ENCODE results near the gene NUDT2.

The NUDT2 gene

GRCh38 chr9:34380511-34381315, 51.3 kb downstream of the NUDT2 start:
- DNase-seq (ENCODE audit: low read depth): no peak
- H3K4me3 ChIP-seq (ENCODE audit: low read depth, low read length): no peak overlapping the region
- no peak for TF ChIP-seq CTCF (IDR thresholded peaks at IDR 0.05; ENCODE audit: control insufficient read depth, extremely low read depth, insufficient read depth)

GRCh38 chr9:34381323-34381722, 52.0 kb downstream of the NUDT2 start:
- H3K4me3 ChIP-seq (ENCODE audit: low read depth, low read length): no peak overlapping the region
- TF ChIP-seq CTCF (IDR thresholded peaks at IDR 0.05; ENCODE audit: control insufficient read depth, extremely low read depth, insufficient read depth): no peak
- DNase-seq (ENCODE audit: low read depth): no peak

GRCh38 chr9:34382054-34382453, 52.7 kb downstream of the NUDT2 start:
- no peak for TF ChIP-seq CTCF (IDR thresholded peaks at IDR 0.05; ENCODE audit: control insufficient read depth, extremely low read depth, insufficient read depth)
- H3K4me3 ChIP-seq (ENCODE audit: low read depth, low read length): no peak overlapping the region
- DNase-seq (ENCODE audit: low read depth): no peak

- TF ChIP-seq CTCF (IDR thresholded peaks at IDR 0.05; ENCODE audit: control insufficient read depth, extremely low read depth, insufficient read depth): no peak
- H3K4me3 ChIP-seq (ENCODE audit: low read depth, low read length): no peak overlapping the region
- no peak for DNase-seq (ENCODE audit: low read depth)
Measured at GRCh38 chr9:34382879-34383278, 53.5 kb downstream of the NUDT2 start.

- TF ChIP-seq CTCF (IDR thresholded peaks at IDR 0.05; ENCODE audit: control insufficient read depth, extremely low read depth, insufficient read depth): no peak
- DNase-seq (ENCODE audit: low read depth): no peak
- H3K4me3 ChIP-seq (ENCODE audit: low read depth, low read length): no peak overlapping the region
Measured at GRCh38 chr9:34383904-34384303, 54.5 kb downstream of the NUDT2 start.

- no peak for DNase-seq (ENCODE audit: low read depth)
- TF ChIP-seq CTCF (IDR thresholded peaks at IDR 0.05; ENCODE audit: control insufficient read depth, extremely low read depth, insufficient read depth): no peak
- no peak overlapping the region for H3K4me3 ChIP-seq (ENCODE audit: low read depth, low read length)
Measured at GRCh38 chr9:34384368-34385165, 55.2 kb downstream of the NUDT2 start.

Data from LNCaP clone FGC (cell line).